Mucosa of descending colon (tissue), 3 donors: Measurements from ENCODE around the gene RNF39. TPM values are rescaled to one million over a fixed set of nuclear protein-coding genes. Genes with fewer than 3 reads are reported as not detected.

Experiments
- ATAC-seq: fragments of 200-7000 bp; cut with Tn5 transposase; one replicate; pipeline ENCODE4 v1.9.1; 2020; ENCODE audit warnings: mild to moderate bottlenecking, moderate library complexity
- DNase-seq, 3 donors: peaks; one replicate each; pipeline ENCODE4 v3.0.0-alpha.2; 2020
- H3K36me3 ChIP-seq: fragments of 200-600 bp; one replicate; pipeline ENCODE4 v1.8.0; 2021; ENCODE audit warnings: low read depth, mild to moderate bottlenecking
- H3K4me1 ChIP-seq: fragments of 200-600 bp; one replicate; pipeline ENCODE4 v1.8.0; 2021; ENCODE audit warnings: low read depth, mild to moderate bottlenecking
- H3K4me3 ChIP-seq: fragments of 200-600 bp; one replicate; pipeline ENCODE4 v1.8.0; 2021; ENCODE audit warnings: mild to moderate bottlenecking
- H3K9me3 ChIP-seq: fragments of 200-600 bp; one replicate; pipeline ENCODE4 v1.8.0; 2021; ENCODE audit warnings: mild to moderate bottlenecking
- intact Hi-C, 2 donors: fragments of 100-400 bp; cut with DNase I in 1 of 2; cut with micrococcal nuclease in 1 of 2; formaldehyde crosslinking; loops; one replicate each; pipeline versions ENCODE4 v1.11.0 to v1.11.1; 2022; cut with DNase I, micrococcal nuclease
- total RNA-seq, 3 donors: library from RNA; stranded (reverse); fragmentation: NEBNext Ultra II Directional in 2 of 3; extraction: Animal tissue kit (Norgen Biotek cat#: 25700) in 2 of 3; gene quantifications; one replicate each; pipeline versions ENCODE4 v1.2.1 to v1.2.4, GENCODE V29; 2021 to 2023
- TF ChIP-seq, protein P1 (sequence below): fragments of 200-600 bp; IDR thresholded peaks from one replicate; pipeline ENCODE4 v1.8.0; 2022; ENCODE audit warnings: antibody characterized with exemption, mild to moderate bottlenecking
- donor health status: DM: no; HTN: no; CAD: no; lungs with moderate emphysema.
- donor health status: DM: no; HTN: no; CAD: no.
- donor health status: DM: no; HTN: yes; CAD: no.

Gene RNF39
- total RNA-seq, 3 donors from 2014 or later: 0.87 to 2.5 TPM; not detected in 1

DNA sequence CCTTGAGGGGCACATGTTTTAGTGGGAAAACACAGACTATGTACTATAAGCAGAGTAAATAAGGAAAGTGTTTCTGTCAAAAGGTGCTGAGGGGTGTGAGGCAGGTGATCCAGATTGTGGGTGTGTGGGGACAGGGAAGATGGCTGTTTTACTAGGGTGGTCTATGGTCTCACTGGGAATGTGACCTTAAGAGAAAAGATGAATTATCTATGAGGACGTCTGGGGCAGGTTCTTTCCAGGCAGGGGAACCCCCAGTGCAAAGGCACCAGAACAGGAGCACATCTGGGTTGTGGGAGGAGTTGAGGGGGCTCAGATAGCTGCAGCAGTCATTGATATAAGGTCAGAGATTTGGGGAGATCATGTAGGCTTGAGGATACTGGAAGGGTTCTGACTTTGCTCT, 32.7 kb downstream of the RNF39 start:
- intact Hi-C loops: no loop called here
- Histone ChIP-seq H3K4me3 (no peak overlapping the region), H3K9me3 (no peaks in the 10 kb centered on the region), H3K4me1 (no peaks in the 10 kb centered on the region), H3K36me3 (no peaks in the 10 kb centered on the region)
- TF ChIP-seq, protein P1, sequence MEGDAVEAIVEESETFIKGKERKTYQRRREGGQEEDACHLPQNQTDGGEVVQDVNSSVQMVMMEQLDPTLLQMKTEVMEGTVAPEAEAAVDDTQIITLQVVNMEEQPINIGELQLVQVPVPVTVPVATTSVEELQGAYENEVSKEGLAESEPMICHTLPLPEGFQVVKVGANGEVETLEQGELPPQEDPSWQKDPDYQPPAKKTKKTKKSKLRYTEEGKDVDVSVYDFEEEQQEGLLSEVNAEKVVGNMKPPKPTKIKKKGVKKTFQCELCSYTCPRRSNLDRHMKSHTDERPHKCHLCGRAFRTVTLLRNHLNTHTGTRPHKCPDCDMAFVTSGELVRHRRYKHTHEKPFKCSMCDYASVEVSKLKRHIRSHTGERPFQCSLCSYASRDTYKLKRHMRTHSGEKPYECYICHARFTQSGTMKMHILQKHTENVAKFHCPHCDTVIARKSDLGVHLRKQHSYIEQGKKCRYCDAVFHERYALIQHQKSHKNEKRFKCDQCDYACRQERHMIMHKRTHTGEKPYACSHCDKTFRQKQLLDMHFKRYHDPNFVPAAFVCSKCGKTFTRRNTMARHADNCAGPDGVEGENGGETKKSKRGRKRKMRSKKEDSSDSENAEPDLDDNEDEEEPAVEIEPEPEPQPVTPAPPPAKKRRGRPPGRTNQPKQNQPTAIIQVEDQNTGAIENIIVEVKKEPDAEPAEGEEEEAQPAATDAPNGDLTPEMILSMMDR: no peak
- ATAC-seq (no peak), DNase-seq (no peak)

GRCh38 chr6:30042476-30042875, 33.1 kb downstream of the RNF39 start:
- TF ChIP-seq, protein P1: no peak
- intact Hi-C loops: no loop called here
- DNase-seq (no peak), ATAC-seq (no peak)
- Histone ChIP-seq H3K9me3 (no peaks in the 10 kb centered on the region), H3K4me3 (no peak overlapping the region), H3K4me1 (no peaks in the 10 kb centered on the region), H3K36me3 (no peaks in the 10 kb centered on the region)

- H3K9me3 ChIP-seq: no peaks in the 10 kb centered on the region
- intact Hi-C loops: no loop called here
- H3K4me3 ChIP-seq: no peak overlapping the region
- no peaks in the 10 kb centered on the region for H3K36me3 ChIP-seq
- DNase-seq (no peak), ATAC-seq (no peak)
- TF ChIP-seq, protein P1: no peak
- H3K4me1 ChIP-seq: no peaks in the 10 kb centered on the region
These were observed 33.7 kb downstream of the RNF39 start for GRCh38 chr6:30041821-30042220.

DNA sequence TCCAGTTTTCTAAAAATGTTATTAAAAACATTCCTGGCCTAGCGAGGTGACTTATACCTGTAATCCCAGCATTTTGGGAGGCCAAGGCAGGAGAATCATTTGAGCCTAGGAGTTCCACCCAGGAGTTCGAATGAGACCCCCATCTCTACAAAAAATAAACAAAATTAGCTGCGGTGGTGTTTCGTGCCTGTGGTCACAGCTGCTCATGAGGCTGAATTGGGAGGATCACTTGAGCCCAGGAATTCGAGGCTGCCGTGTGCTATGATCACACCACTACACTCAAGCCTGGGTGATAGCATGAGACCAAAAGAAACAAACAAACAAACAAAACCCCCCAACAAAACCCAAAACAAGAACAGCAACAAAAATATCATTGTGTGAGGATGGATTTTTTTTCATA, 34.3 kb downstream of the RNF39 start:
- Histone ChIP-seq H3K9me3 (no peaks in the 10 kb centered on the region), H3K4me1 (no peaks in the 10 kb centered on the region), H3K36me3 (no peaks in the 10 kb centered on the region), H3K4me3 (no peak overlapping the region)
- ATAC-seq (no peak), DNase-seq (no peak)
- TF ChIP-seq, protein P1: no peak
- intact Hi-C loops: no loop called here

DNA sequence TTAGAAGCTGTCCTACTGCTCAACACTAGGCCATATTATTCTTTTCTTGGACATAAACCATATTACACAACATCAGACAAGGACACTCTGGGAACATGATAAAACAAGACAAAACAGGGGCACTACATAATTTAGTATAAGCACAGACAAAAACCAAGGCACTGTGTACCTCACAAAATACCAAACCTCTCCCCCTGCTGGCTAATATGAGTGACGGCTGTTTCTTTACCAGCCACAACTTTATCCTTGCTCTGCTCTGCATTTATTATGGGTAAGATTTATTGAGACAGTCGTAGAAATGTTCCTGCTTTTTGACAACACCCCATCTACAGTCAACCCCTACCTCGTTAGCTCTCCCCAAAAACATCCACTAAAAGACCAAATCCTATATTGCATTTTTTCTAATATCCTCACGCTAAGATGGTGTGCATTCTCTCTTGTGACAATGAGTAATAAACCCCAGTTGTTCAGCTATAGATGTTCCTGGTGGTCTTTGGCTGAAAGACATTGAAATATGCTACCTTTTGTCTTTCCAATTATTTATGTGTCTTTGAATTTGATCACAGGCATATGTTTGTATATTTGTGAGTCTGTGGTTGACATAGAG, 38.3 kb downstream of the RNF39 start:
- no peak for ATAC-seq

More for the DNA sequence above, 38.3 kb downstream of the RNF39 start:
- H3K36me3 ChIP-seq: no peaks in the 10 kb centered on the region
- no peak overlapping the region for H3K4me3 ChIP-seq
- DNase-seq: no peak
- intact Hi-C loops: no loop called here
- H3K9me3 ChIP-seq: no peaks in the 10 kb centered on the region
- TF ChIP-seq, protein P1: peak; percentile 29
- H3K4me1 ChIP-seq: no peaks in the 10 kb centered on the region
